Adipose tissue (tissue), 3 donors: ENCODE results near the gene ASS1. TPM values are rescaled to one million over a fixed set of nuclear protein-coding genes. Genes with fewer than 3 reads are reported as not detected.

Source experiments
- polyA plus RNA-seq, 3 donors: library from polyadenylated mRNA; stranded (reverse); fragments of 200-250 nt; gene quantifications; one replicate each; pipeline ENCODE4 v1.2.3, GENCODE V29; 2013
- donor health status: healthy with polysubstance abuse.
- donor health status: Bipolar disorder and iron deficiency.
- donor health status: healthy.

ASS1 gene
- polyA plus RNA-seq, 3 donors: 90.1 to 700 (median 349) TPM

Other genes with a start within 250 kb of the ASS1 start
- gene HMCN2, start 179.2 kb upstream of the ASS1 start, polyA plus RNA-seq: 1 to 10 TPM in 2 of 3 donors, under 1 TPM in 1; 0.98 to 5.2 (median 2.6) TPM
- 10 to 100 TPM; 13.3 to 27.9 (median 23.1) TPM for gene FUBP3, start 134.6 kb downstream of the ASS1 start, polyA plus RNA-seq
- gene PRDM12, start 219.6 kb downstream of the ASS1 start, polyA plus RNA-seq: under 1 TPM in 1 of 3 donors, not detected in 2; 0.03 TPM
- 10 to 100 TPM in 2 of 3 donors, 1 to 10 TPM in 1; 9.6 to 19.6 (median 18.6) TPM for gene EXOSC2, start 248.8 kb downstream of the ASS1 start, polyA plus RNA-seq